Osteocyte (in vitro differentiated cells): ENCODE data around the gene TRIM50. TPM values are rescaled to one million over a fixed set of nuclear protein-coding genes. Genes with fewer than 3 reads are reported as not detected.

Experiments used
- DNase-seq: peaks from one replicate; pipeline ENCODE4 v3.0.0; 2021; ENCODE audit warnings: mixed read lengths; ENCODE audit not compliant: unreplicated experiment; ENCODE audit errors: extremely low spot score
- H3K27ac Mint-ChIP-seq: one replicate; pipeline ENCODE4 v1.8.0; 2021; ENCODE audit warnings: mild to moderate bottlenecking, mixed read lengths; ENCODE audit not compliant: unreplicated experiment
- H3K27me3 Mint-ChIP-seq: one replicate; pipeline ENCODE4 v1.8.0; 2021; ENCODE audit warnings: mixed read lengths; ENCODE audit not compliant: unreplicated experiment
- H3K36me3 Mint-ChIP-seq: one replicate; pipeline ENCODE4 v1.8.0; 2021; ENCODE audit warnings: mixed read lengths; ENCODE audit not compliant: unreplicated experiment
- H3K4me1 Mint-ChIP-seq: one replicate; pipeline ENCODE4 v1.8.0; 2021; ENCODE audit warnings: mixed read lengths; ENCODE audit not compliant: unreplicated experiment
- H3K4me3 Mint-ChIP-seq: one replicate; pipeline ENCODE4 v1.8.0; 2021; ENCODE audit warnings: mild to moderate bottlenecking, moderate library complexity, mixed read lengths; ENCODE audit not compliant: unreplicated experiment
- H3K9me3 Mint-ChIP-seq: one replicate; pipeline ENCODE4 v1.8.0; 2021; ENCODE audit warnings: mixed read lengths; ENCODE audit not compliant: unreplicated experiment
- total RNA-seq: library from RNA; stranded (reverse); gene quantifications from 2 replicates; pipeline ENCODE4 v1.2.1, GENCODE V29; 2021
- TF ChIP-seq, protein P1 (sequence below): fragments of 200-600 bp; sonication (generic); IDR thresholded peaks from 2 replicates; pipeline ENCODE4 v1.5.0; 2021; ENCODE audit warnings: antibody characterized with exemption, mild to moderate bottlenecking, moderate library complexity

The TRIM50 gene
- total RNA-seq, 1 donor from 2014 or later = not detected

GRCh38 chr7:73354196-73354595 is 26.3 kb upstream of the TRIM50 start:
- DNase-seq = no peak
- TF ChIP-seq, protein P1, sequence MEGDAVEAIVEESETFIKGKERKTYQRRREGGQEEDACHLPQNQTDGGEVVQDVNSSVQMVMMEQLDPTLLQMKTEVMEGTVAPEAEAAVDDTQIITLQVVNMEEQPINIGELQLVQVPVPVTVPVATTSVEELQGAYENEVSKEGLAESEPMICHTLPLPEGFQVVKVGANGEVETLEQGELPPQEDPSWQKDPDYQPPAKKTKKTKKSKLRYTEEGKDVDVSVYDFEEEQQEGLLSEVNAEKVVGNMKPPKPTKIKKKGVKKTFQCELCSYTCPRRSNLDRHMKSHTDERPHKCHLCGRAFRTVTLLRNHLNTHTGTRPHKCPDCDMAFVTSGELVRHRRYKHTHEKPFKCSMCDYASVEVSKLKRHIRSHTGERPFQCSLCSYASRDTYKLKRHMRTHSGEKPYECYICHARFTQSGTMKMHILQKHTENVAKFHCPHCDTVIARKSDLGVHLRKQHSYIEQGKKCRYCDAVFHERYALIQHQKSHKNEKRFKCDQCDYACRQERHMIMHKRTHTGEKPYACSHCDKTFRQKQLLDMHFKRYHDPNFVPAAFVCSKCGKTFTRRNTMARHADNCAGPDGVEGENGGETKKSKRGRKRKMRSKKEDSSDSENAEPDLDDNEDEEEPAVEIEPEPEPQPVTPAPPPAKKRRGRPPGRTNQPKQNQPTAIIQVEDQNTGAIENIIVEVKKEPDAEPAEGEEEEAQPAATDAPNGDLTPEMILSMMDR = no peak
- H3K27me3 Mint-ChIP-seq = peaks cover 10% of the 10 kb centered on the region
- H3K9me3 Mint-ChIP-seq = peaks cover 7% of the 10 kb centered on the region
- H3K36me3 Mint-ChIP-seq = no peaks in the 10 kb centered on the region
- no peak overlapping the region for H3K4me3 Mint-ChIP-seq
- no peak overlapping the region for H3K27ac Mint-ChIP-seq
- H3K4me1 Mint-ChIP-seq = peaks cover 12% of the 10 kb centered on the region

- peaks cover 7% of the 10 kb centered on the region for H3K9me3 Mint-ChIP-seq
- peaks cover 12% of the 10 kb centered on the region for H3K27me3 Mint-ChIP-seq
- TF ChIP-seq, protein P1 = no peak
- no peak overlapping the region for H3K27ac Mint-ChIP-seq
- no peak overlapping the region for H3K4me3 Mint-ChIP-seq
- peaks cover 5% of the 10 kb centered on the region for H3K4me1 Mint-ChIP-seq
- no peaks in the 10 kb centered on the region for H3K36me3 Mint-ChIP-seq
- DNase-seq = no peak
Measured at GRCh38 chr7:73353243-73353642, 25.4 kb upstream of the TRIM50 start.

DNA sequence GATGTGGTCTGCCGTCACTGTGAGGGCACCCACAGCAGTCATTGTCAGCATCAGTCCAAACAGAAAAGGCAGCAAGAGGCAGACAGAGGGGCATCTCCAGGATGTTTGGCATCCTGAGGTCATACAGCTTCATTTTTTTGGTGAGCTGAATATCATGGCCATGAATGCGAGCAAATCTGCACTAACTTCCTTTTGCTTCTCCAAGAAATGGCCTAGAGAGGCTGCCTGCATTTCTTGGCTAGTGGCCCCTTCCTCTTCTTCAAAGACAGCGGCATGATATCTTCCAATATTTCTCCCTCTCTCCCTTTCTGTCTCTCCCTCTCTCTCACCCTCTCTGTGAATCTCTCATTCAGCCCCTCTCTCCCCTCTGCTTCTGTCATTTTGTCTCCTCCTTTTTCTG is 24.9 kb upstream of the TRIM50 start:
- DNase-seq = no peak
- Mint-ChIP-seq H3K4me1 (peaks cover under 1% of the 10 kb centered on the region), H3K36me3 (no peaks in the 10 kb centered on the region), H3K4me3 (no peak overlapping the region), H3K9me3 (peaks cover 7% of the 10 kb centered on the region), H3K27ac (no peak overlapping the region), H3K27me3 (peaks cover 15% of the 10 kb centered on the region)
- TF ChIP-seq, protein P1 = no peak

DNA sequence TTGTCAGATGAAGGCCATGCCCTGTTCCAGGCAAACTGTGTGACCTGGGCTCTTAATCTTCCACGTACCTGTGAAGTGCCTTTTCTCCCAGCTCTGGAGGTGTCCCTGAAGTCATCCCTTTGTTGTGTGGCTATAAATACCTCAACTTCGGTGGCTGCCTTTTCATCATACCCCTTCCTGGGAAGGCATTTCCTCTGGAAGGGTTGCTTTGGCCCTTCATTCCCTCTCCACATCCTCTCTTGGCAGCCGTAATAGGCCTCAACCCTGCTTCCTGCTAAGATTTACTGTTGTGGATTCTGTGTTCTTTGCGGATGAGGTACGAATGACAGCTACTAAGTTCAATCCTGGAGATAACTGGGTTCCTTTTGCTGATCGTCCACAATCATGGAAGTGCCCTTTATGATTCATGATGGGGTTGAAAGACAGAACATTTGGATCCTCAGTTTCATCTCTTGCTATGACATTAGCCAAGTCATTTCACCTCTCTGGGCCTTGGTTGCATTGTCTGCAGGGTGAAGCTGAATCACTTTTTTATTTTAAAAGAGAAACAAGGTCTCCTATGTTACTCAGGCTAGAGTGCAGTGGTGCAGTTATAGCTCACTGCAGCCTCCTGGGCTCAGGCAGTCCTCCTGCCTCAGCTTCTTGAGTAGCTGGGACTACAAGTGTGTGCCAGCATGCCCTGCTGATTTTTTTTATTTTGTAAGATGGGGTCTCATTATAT is 23.7 kb upstream of the TRIM50 start:
- Mint-ChIP-seq H3K36me3 (no peaks in the 10 kb centered on the region), H3K9me3 (peaks cover 7% of the 10 kb centered on the region), H3K4me3 (no peak overlapping the region), H3K27ac (no peak overlapping the region), H3K27me3 (peaks cover 17% of the 10 kb centered on the region), H3K4me1 (no peaks in the 10 kb centered on the region)
- no peak for DNase-seq
- TF ChIP-seq, protein P1 = no peak

DNA sequence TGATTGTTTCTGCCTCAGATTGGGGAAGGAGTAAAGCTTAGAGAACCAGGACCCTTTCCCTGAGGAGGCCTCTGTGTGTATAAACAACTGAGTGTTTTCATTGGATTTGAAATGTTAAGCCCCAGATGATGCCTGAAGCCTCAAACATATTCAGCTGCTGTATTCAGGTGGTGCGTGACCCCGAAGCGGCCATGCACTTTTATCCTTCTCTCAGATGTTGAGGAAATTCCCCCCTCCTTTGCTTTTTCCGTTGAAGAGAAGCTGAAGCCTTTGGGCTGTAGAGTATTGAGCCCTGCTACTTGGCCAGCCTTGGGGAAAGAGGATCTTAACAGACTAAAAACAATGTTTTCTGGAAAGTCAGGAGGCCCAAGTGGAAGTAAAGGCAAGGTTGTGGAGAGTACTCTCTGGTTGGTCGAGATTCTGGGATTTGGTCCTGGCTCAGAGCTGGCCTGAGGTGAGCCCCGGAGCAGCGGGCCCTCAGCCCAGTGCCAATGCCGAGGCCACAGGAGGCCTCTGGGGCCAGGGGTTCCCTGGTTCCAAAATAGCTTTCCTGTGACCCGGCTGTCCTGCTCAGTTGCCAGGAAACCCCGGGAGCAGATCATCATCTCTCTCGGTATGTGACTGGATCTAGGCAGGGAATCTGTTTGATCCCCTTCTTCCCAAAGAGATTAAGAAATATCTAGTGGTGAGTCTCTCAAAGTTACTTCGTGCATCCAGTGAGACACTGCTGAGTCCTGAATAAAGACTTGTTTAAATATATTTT is 22.6 kb upstream of the TRIM50 start:
- DNase-seq = no peak
- Mint-ChIP-seq H3K4me1 (no peaks in the 10 kb centered on the region), H3K27ac (no peak overlapping the region), H3K4me3 (no peak overlapping the region), H3K27me3 (peaks cover 20% of the 10 kb centered on the region), H3K36me3 (no peaks in the 10 kb centered on the region), H3K9me3 (peaks cover 7% of the 10 kb centered on the region)
- TF ChIP-seq, protein P1 = no peak
